Kidney (tissue), 14 donors: ENCODE measurements around the gene MYH11. TPM values are rescaled to one million over a fixed set of nuclear protein-coding genes. Genes with fewer than 3 reads are reported as not detected.

Experiments used
- DNase-seq, 5 donors: peaks; one replicate each; pipeline ENCODE4 v3.0.0-alpha.2; 2013 to 2020
- FAIRE-seq: peaks from 2 replicates; lab custom pipeline; 2012; peaks lifted over from hg19 to GRCh38; lab: Jason Lieb, UNC
- H3K27ac ChIP-seq, 2 donors: one replicate each; pipeline ENCODE4 v1.7.0; 2013; ENCODE audit warnings: low read depth in 2 of 2, low read length in 2 of 2, inconsistent platforms in 1 of 2
- H3K27me3 ChIP-seq: one replicate; pipeline ENCODE4 v1.7.1; 2013; ENCODE audit warnings: low read length, inconsistent platforms; ENCODE audit not compliant: control insufficient read depth, insufficient read depth
- H3K36me3 ChIP-seq, 3 donors: one replicate each; pipeline versions ENCODE4 v1.7.0 to v1.7.1; 2013; ENCODE audit warnings: low read length in 3 of 3, control low read depth in 1 of 3, inconsistent platforms in 1 of 3; ENCODE audit not compliant: insufficient read depth in 3 of 3, control insufficient read depth in 2 of 3
- H3K4me1 ChIP-seq, 3 donors: one replicate each; pipeline versions ENCODE4 v1.7.0 to v1.7.1; 2013; ENCODE audit warnings: low read length in 3 of 3, inconsistent platforms in 1 of 3, low read depth in 1 of 3; ENCODE audit not compliant: control insufficient read depth in 2 of 3, insufficient read depth in 2 of 3
- H3K4me3 ChIP-seq, 3 donors: one replicate each; pipeline versions ENCODE4 v1.7.0 to v1.8.1; 2013; ENCODE audit warnings: low read length in 3 of 3, control low read depth in 1 of 3, inconsistent platforms in 1 of 3
- H3K9ac ChIP-seq, 3 donors: one replicate each; pipeline versions ENCODE4 v1.7.0 to v1.7.1; 2013; ENCODE audit warnings: low read length in 3 of 3, control low read depth in 1 of 3, inconsistent platforms in 1 of 3
- H3K9me3 ChIP-seq, 3 donors: one replicate each; pipeline versions ENCODE4 v1.7.0 to v1.7.1; 2013; ENCODE audit warnings: low read length in 3 of 3, control low read depth in 1 of 3, inconsistent platforms in 1 of 3; ENCODE audit not compliant: control insufficient read depth in 2 of 3, insufficient read depth in 1 of 3
- intact Hi-C: fragments of 100-400 bp; cut with DNase I; formaldehyde crosslinking; loops from one replicate; pipeline ENCODE4 v1.11.1; 2022
- polyA plus RNA-seq: library from polyadenylated mRNA; stranded (reverse); fragments of 350-450 nt; fragmentation: Illumina TruSeq; extraction: RNeasy Lipid Tissue Mini Kit (QIAGEN cat#74804); gene quantifications from one replicate; pipeline ENCODE4 v1.2.3, GENCODE V29; 2014; ENCODE audit warnings: low read depth, low replicate concordance; ENCODE audit not compliant: insufficient read depth
- total RNA-seq: library from RNA; stranded (reverse); fragmentation: NEBNext Ultra II Directional; extraction: Animal tissue kit (Norgen Biotek cat#: 25700); gene quantifications from one replicate; pipeline ENCODE4 v1.2.1, GENCODE V29; 2021
- TF ChIP-seq, protein P1 (sequence below): IDR thresholded peaks from 3 replicates; pipeline ENCODE4 v1.5.1; 2012; ENCODE audit warnings: mild to moderate bottlenecking, moderate library complexity, borderline replicate concordance; ENCODE audit not compliant: insufficient read depth; ENCODE audit errors: extremely low read depth
- donor health status: control.
- donor health status: control.
- donor health status: control.
- donor health status: control.
- donor health status: control.
- donor health status: DM: yes; HTN: yes; CAD: no.
- donor health status: Normal renal cell carcinoma (clear cell type).

MYH11 gene
- total and polyA plus RNA-seq, 2 donors from 2014 or later, result 40.2 to 175 TPM

GRCh38 chr16:15754821-15755534 lies 101.8 kb downstream of the MYH11 start:
- peak in 1 of 5 donors; percentile 4 for DNase-seq
- no peak overlapping the region for H3K9ac ChIP-seq
- TF ChIP-seq, protein P1, sequence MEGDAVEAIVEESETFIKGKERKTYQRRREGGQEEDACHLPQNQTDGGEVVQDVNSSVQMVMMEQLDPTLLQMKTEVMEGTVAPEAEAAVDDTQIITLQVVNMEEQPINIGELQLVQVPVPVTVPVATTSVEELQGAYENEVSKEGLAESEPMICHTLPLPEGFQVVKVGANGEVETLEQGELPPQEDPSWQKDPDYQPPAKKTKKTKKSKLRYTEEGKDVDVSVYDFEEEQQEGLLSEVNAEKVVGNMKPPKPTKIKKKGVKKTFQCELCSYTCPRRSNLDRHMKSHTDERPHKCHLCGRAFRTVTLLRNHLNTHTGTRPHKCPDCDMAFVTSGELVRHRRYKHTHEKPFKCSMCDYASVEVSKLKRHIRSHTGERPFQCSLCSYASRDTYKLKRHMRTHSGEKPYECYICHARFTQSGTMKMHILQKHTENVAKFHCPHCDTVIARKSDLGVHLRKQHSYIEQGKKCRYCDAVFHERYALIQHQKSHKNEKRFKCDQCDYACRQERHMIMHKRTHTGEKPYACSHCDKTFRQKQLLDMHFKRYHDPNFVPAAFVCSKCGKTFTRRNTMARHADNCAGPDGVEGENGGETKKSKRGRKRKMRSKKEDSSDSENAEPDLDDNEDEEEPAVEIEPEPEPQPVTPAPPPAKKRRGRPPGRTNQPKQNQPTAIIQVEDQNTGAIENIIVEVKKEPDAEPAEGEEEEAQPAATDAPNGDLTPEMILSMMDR, result no peak
- no peak for FAIRE-seq
- H3K9me3 ChIP-seq, result no peaks in the 10 kb centered on the region
- no peaks in the 10 kb centered on the region for H3K27me3 ChIP-seq
- H3K36me3 ChIP-seq, result no peaks in the 10 kb centered on the region
- H3K4me3 ChIP-seq, result no peak overlapping the region
- no peak overlapping the region for H3K27ac ChIP-seq
- intact Hi-C loops, result no loop called here
- H3K4me1 ChIP-seq, result no peaks in the 10 kb centered on the region

DNA sequence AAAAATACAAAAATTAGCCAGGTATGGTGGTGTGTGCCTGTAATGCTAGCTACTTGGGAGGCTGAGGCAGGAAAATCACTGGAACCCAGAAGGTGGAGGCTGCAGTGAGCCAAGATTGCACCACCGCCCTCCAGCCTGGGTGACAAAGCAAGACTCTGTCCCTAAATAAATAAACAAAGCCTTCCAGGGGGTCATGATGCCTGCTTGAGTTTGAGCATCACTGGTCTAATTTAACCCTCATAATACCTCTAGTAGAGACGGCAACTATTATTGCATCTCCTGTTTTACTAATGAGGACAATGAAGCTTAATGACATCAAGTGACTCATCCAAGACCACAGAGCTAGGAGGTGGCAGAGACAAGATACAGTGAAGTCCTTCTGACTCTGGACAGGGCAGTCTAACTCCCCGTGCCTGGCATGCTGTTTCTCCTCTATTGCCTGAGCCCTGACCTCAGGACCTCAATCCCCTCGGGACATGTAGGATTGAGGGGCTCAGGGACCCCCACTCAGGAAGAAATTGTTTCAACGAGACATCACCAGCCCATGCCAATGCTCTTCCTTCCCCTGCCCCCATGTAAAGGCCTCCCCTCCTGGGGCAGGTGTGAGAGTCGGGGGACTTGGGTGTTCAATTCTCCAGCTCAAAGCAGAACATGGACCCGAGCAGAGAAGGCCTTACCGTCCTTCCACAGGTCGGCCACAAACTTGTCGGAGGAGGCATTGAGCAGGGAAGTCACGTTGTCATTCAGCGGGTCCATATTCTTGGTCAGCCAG lies 103.9 kb downstream of the MYH11 start:
- intact Hi-C loops, result no loop called here
- Histone ChIP-seq H3K4me3 (no peak overlapping the region), H3K36me3 (no peaks in the 10 kb centered on the region), H3K27me3 (no peaks in the 10 kb centered on the region), H3K9me3 (no peaks in the 10 kb centered on the region), H3K27ac (no peak overlapping the region), H3K9ac (no peak overlapping the region), H3K4me1 (no peaks in the 10 kb centered on the region)
- FAIRE-seq, result no peak
- peak in 1 of 5 donors; percentile 15 for DNase-seq
- TF ChIP-seq, protein P1, result no peak

GRCh38 chr16:15751940-15752339 lies 104.9 kb downstream of the MYH11 start:
- peak in 1 of 5 donors; percentile 9 for DNase-seq
- no peak overlapping the region for H3K27ac ChIP-seq
- no peak overlapping the region for H3K4me3 ChIP-seq
- no peaks in the 10 kb centered on the region for H3K4me1 ChIP-seq
- FAIRE-seq, result no peak
- H3K27me3 ChIP-seq, result no peaks in the 10 kb centered on the region
- TF ChIP-seq, protein P1, result no peak
- H3K36me3 ChIP-seq, result no peaks in the 10 kb centered on the region
- H3K9me3 ChIP-seq, result no peaks in the 10 kb centered on the region
- H3K9ac ChIP-seq, result no peak overlapping the region
- intact Hi-C loops, result no loop called here
